Stimulated activated CD4-positive, alpha-beta T cell treated with anti-CD3 and anti-CD28 coated beads, TNF-alpha, amount 100 ng/mL, for 48 hours (primary cell): ENCODE data around the gene ZNF599.
A peak's percentile ranks its signal among the peaks of the same experiment; 100 is the strongest.

ENCODE experiments used
- DNase-seq, 3 donors: peaks; one replicate each; pipeline ENCODE4 v3.0.0-alpha.2; 2020; ENCODE audit warnings: low read depth in 3 of 3

The ZNF599 gene

DNA sequence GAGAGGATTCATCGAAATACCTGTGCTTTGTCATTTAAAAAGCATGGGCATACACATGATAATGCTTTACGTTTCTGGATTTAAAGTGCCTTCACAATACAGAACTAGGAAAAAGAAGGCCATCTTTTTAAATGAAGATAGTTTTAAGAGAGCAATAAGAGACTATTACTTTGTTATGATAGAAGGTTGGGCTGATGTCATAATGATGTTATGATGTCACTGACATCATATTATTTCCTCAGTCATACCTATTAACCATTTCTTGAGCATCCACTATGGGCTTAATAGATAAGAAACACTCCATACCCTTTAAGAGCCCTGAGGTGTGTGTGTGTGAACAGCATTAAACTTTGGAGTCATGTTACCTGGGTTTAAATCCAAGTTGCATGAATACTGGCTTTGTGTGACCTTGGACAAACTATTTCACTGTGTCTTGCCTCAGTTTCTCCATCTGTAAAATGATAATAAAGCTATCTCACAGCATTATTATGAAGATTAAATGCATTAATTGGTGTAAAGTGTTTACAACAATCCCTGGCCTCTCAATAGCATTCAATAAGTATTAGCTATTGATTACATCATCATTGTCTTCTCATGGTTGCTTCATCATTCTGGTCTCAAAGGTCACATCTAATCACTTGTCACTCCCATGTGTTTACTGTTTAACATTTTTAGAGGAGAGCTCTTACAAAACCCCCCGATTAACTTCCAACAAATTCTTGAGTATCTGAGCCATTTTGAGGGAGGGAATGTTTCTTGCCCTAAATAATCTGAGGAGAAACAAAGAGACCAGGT, 27.9 kb downstream of the ZNF599 start:
- DNase-seq, result no peak

GRCh38 chr19:34734537-34735103, 38.4 kb downstream of the ZNF599 start:
- no peak for DNase-seq

DNA sequence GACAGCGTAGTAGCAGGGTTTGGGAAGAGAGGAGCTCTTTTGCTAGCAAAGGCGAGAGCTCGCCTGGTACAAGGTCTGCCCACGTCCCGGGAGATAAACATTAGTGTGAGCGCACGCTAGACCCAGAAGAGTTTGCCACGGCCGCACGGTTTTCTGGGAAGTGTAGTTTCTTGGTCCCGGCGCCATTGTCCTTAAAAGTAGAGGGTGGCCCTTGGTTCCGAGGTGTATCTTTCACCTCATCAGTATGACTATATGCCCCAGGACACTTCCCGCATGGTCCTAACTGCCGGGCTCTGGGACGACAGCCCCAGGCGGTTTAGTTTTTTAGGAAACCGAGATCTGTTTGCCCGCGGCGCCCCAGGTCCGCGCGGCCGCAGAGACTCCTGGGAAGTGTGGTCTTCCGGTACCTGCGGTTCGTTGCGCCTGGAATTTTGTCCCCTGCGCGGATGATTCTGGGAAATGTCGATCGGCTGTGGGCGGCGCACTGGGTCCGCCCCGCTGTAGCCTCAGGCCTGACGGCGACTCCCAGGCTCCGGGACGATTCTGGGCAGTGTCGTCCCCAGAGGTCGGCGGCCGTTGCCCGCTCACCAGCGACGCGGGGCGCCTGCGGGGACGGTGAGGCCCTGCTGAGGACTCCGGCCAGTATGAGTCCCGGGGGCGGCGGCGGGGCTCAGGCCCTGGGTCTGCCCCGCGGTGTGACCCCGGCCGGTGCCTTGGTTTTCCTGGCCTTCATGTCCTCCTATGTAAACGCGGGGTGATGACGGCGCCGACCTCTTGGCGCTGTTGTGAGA, 39.1 kb downstream of the ZNF599 start, which contains the start of gene ZNF181:
ZNF181 (plus strand) TSS at position 498 of the 791 bp plus-strand sequence. CDS start 795 bp downstream, outside the sequence.
- DNase-seq, result peak; percentile 57 to 75 (median 72)

- DNase-seq, result no peak
Measured at GRCh38 chr19:34733266-34733745, 39.7 kb downstream of the ZNF599 start.

- DNase-seq, result no peak
Measured at GRCh38 chr19:34732612-34733211, 40.3 kb downstream of the ZNF599 start.

DNA sequence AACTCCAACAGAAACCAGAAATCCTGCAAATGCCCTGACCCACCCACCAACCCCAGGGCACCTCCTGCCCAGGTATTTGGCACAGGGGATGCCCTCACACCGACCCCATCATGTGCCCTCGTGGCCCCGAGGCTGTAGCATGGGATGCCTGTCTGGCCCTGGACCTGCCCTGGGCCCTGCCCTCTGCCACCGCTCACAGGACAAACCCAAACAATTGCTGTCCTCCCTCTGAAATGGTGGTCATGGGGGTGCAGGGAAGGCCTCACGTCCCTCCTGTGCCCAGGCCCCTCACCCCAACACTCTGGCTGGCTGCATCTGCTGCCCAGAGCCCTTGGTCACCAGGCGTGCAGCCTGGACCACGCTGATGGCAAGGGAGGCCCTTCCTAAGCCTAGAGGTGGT, 41.1 kb downstream of the ZNF599 start:
- no peak for DNase-seq

GRCh38 chr19:34731019-34731829, 41.8 kb downstream of the ZNF599 start:
- no peak for DNase-seq

- DNase-seq, result no peak
Measured at GRCh38 chr19:34725400-34725799, 47.6 kb downstream of the ZNF599 start.

DNA sequence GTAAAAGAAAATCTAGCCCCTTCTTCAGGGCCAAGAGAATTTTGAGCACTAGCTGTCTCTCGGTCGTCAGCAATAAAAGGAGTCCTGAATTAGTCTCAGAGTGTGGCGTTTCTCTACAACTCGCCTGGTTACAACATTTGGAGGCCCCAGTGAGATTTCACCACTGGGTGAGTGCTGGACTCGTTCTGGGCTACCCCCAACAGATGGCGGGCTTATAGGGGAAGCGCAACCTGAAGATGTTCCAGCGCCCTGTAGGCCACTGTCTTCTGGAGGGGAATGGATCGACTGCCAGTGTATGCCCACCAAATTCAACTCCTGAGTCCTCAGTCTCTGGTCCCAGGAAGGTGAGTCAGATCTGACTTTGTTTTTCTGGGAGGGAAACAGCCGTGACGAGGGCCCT, 50.7 kb downstream of the ZNF599 start:
- no peak for DNase-seq

GRCh38 chr19:34715357-34715756, 57.7 kb downstream of the ZNF599 start:
- DNase-seq, result no peak

- DNase-seq, result no peak
Measured at GRCh38 chr19:34713262-34713637, 59.8 kb downstream of the ZNF599 start.

GRCh38 chr19:34712395-34713261, 60.4 kb downstream of the ZNF599 start:
- DNase-seq, result peak; percentile 19 to 56 (median 27)

DNA sequence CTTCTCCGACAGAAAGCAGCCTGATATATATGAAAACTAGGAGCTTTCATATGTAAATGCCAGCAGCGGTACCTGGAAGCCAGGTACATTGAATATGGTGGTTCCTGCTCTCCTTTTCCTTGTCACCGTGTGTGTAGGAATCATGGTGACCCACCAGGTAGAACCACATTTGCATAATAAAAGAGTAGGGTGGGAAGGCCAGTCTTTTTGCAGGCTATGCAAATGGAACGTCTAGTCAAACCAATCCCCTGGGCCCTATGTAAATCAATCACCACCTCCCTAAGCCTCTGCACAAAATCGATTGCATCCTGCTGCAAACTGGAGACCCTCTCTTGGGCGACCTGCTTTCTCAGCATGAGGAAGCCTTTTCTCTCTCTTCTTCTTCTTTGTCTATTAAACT, 61.1 kb downstream of the ZNF599 start:
- no peak for DNase-seq
